Erythroblast (primary cell): ENCODE data around the gene C2orf92.

ENCODE experiments used
- GATA1 ChIP-seq: IDR thresholded peaks from 2 replicates; pipeline ENCODE4 v1.6.1; 2011; ENCODE audit warnings: low read depth, mild to moderate bottlenecking, control low read depth, low read length, moderate library complexity
- POLR2A ChIP-seq: IDR thresholded peaks from 2 replicates; pipeline ENCODE4 v1.6.1; 2011; ENCODE audit warnings: mild to moderate bottlenecking, low read length

DNA sequence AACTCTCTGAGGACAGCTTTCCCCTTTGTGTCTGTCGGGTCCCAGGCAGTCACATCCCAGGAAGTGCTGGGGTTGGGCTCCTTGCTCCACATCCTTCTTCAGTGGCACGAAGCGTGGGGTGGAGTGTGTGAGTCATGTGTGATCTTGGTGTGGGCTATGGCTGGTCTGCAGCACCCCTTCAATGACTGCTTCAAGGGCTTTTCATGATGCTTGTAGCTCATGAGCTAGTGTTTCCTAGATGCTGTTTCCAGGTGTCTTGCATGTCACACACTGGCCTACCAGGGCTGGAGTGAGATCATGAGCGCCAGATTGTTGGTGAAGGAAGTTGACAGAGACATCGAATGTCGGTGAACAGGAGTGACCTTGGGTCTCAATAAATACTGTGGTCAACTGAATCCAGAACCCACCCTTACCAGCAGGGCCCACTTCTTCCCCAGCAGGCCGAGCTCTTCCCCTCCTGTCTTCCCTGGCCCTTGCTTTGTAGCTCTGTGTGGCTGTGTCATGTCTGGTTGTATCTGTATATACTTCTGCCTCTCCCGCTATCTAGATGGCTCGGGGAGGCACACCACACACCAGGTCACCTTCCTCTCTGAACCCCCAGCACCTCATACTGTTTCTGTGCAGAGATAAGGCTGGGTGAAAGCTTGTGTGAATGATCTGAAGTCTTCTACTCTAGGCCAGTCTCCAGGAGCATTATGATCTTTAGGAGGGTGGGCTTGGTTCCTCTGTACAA lies 3.8 kb downstream of the C2orf92 start:
- TF ChIP-seq POLR2A, result no peak
- TF ChIP-seq GATA1, result no peak
